Calu3 (cell line): ENCODE data around the gene DCAF6. TPM values are rescaled to one million over a fixed set of nuclear protein-coding genes. Genes with fewer than 3 reads are reported as not detected.
A peak's percentile ranks its signal among the peaks of the same experiment; 100 is the strongest.

Experiments used
- BruUV-seq: library from RNA; stranded (reverse); fragments of 400-500 nt; replicated peaks from 2 replicates; lab custom pipeline; 2021; lab: Mats Ljungman, UMichigan
- CTCF ChIA-PET: fragments of 300-600 bp; sonication (Branson Sonifier 250); formaldehyde crosslinking; loops from one replicate; lab custom pipeline; 2022; ENCODE audit warnings: antibody characterized with exemption; lab: Charles Lee
- DNase-seq: peaks from one replicate; pipeline ENCODE4 v3.0.0; 2022
- H3K27ac Mint-ChIP-seq: one replicate; pipeline ENCODE4 v1.8.0; 2022; ENCODE audit warnings: mixed read lengths; ENCODE audit not compliant: unreplicated experiment
- H3K27me3 Mint-ChIP-seq: one replicate; pipeline ENCODE4 v1.8.0; 2022; ENCODE audit warnings: mixed read lengths; ENCODE audit not compliant: unreplicated experiment
- H3K36me3 Mint-ChIP-seq: one replicate; pipeline ENCODE4 v1.8.0; 2022; ENCODE audit warnings: mild to moderate bottlenecking, moderate library complexity, mixed read lengths; ENCODE audit not compliant: insufficient read depth, unreplicated experiment
- H3K4me1 Mint-ChIP-seq: one replicate; pipeline ENCODE4 v1.8.0; 2022; ENCODE audit warnings: mild to moderate bottlenecking, low read depth, mixed read lengths; ENCODE audit not compliant: unreplicated experiment
- H3K4me3 Mint-ChIP-seq: one replicate; pipeline ENCODE4 v1.8.0; 2022; ENCODE audit warnings: mild to moderate bottlenecking, low read depth, moderate library complexity, mixed read lengths; ENCODE audit not compliant: unreplicated experiment
- H3K9me3 Mint-ChIP-seq: one replicate; pipeline ENCODE4 v1.8.0; 2022; ENCODE audit warnings: low read depth, mixed read lengths; ENCODE audit not compliant: unreplicated experiment
- CTCF ChIP-seq: fragments of 200-600 bp; IDR thresholded peaks from one replicate; pipeline ENCODE4 v1.8.0; 2022; ENCODE audit warnings: antibody characterized with exemption; ENCODE audit not compliant: unreplicated experiment
- intact Hi-C: fragments of 100-400 bp; cut with micrococcal nuclease; formaldehyde crosslinking; loops from one replicate; pipeline ENCODE4 v1.10.0; 2022; ENCODE audit not compliant: unreplicated experiment
- total RNA-seq: library from RNA; stranded (reverse); gene quantifications from 2 replicates; pipeline ENCODE4 v1.2.3, GENCODE V29; 2022

Gene DCAF6
- total RNA-seq, 1 experiment from 2014 or later: 64.0 TPM

- intact Hi-C loops: loop anchor here (5.0 kb wide), 1 partner anchor 212 kb away; the partner anchor contains the start of gene MPZL1
- no peaks in the 10 kb centered on the region for H3K9me3 Mint-ChIP-seq
- no TSS peak for BruUV-seq
- no peaks in the 10 kb centered on the region for H3K27me3 Mint-ChIP-seq
- TF ChIP-seq CTCF: no peak
- peaks cover 50% of the 10 kb centered on the region for H3K36me3 Mint-ChIP-seq
- H3K4me3 Mint-ChIP-seq: peak overlapping the region; percentile 91
- CTCF ChIA-PET: interaction anchor here (0.6 to 1.9 kb wide), 2 partner anchors 148 to 218 kb away, joined by 3 to 6 read pairs; no protein-coding TSS in a partner anchor
- H3K4me1 Mint-ChIP-seq: peaks cover 23% of the 10 kb centered on the region
- no peak for DNase-seq
- peak overlapping the region; percentile 87 for H3K27ac Mint-ChIP-seq
These were observed 1.9 kb upstream of the DCAF6 start for GRCh38 chr1:167934426-167935215.

GRCh38 chr1:167935216-167936067 lies 1.0 kb upstream of the DCAF6 start:
- H3K4me1 Mint-ChIP-seq: peaks cover 23% of the 10 kb centered on the region
- intact Hi-C loops: loop anchor here (5.0 kb wide), 1 partner anchor 213 kb away; the partner anchor contains the start of gene MPZL1
- no peaks in the 10 kb centered on the region for H3K9me3 Mint-ChIP-seq
- no peaks in the 10 kb centered on the region for H3K27me3 Mint-ChIP-seq
- peaks cover 50% of the 10 kb centered on the region for H3K36me3 Mint-ChIP-seq
- peak overlapping the region; percentile 91 for H3K4me3 Mint-ChIP-seq
- no peak for TF ChIP-seq CTCF
- CTCF ChIA-PET: interaction anchor here (0.5 to 2.8 kb wide), 4 partner anchors 8 to 220 kb away, joined by 3 to 14 read pairs (median 4); no protein-coding TSS in a partner anchor
- peak; percentile 33 for DNase-seq
- H3K27ac Mint-ChIP-seq: peak overlapping the region; percentile 97
- no TSS peak for BruUV-seq

- no peaks in the 10 kb centered on the region for H3K27me3 Mint-ChIP-seq
- DNase-seq: peak; percentile 69
- TF ChIP-seq CTCF: no peak
- CTCF ChIA-PET: interaction anchor here (0.6 to 2.8 kb wide), 3 partner anchors 9 to 222 kb away, joined by 3 to 14 read pairs (median 5); no protein-coding TSS in a partner anchor
- BruUV-seq: no TSS peak
- intact Hi-C loops: loop anchor here (5.0 kb wide), 1 partner anchor 215 kb away; the partner anchor contains the start of gene MPZL1
- no peaks in the 10 kb centered on the region for H3K9me3 Mint-ChIP-seq
- peaks cover 50% of the 10 kb centered on the region for H3K36me3 Mint-ChIP-seq
- H3K4me1 Mint-ChIP-seq: peaks cover 30% of the 10 kb centered on the region
- peak within 1 kb of the TSS; percentile 91 for H3K4me3 Mint-ChIP-seq
- H3K27ac Mint-ChIP-seq: peak within 1 kb of the TSS; percentile 97
These were observed 636 bp downstream of the DCAF6 start, which contains the start of gene MPC2 for GRCh38 chr1:167936930-167937708. TSS of gene MPC2 (minus strand) at chr1:167937072. CDS start at chr1:167935841, 1,231 bp downstream.
